ENCODE data around the gene PSME2. TPM values are rescaled to one million over a fixed set of nuclear protein-coding genes. Genes with fewer than 3 reads are reported as not detected.

PSME2 gene
- total and polyA plus RNA-seq, 10 of the 15 experiments (the other 5 are each of a cell fraction or from before 2014, with no cell fraction given), result 510 to 3,542 (median 913) TPM

DNA sequence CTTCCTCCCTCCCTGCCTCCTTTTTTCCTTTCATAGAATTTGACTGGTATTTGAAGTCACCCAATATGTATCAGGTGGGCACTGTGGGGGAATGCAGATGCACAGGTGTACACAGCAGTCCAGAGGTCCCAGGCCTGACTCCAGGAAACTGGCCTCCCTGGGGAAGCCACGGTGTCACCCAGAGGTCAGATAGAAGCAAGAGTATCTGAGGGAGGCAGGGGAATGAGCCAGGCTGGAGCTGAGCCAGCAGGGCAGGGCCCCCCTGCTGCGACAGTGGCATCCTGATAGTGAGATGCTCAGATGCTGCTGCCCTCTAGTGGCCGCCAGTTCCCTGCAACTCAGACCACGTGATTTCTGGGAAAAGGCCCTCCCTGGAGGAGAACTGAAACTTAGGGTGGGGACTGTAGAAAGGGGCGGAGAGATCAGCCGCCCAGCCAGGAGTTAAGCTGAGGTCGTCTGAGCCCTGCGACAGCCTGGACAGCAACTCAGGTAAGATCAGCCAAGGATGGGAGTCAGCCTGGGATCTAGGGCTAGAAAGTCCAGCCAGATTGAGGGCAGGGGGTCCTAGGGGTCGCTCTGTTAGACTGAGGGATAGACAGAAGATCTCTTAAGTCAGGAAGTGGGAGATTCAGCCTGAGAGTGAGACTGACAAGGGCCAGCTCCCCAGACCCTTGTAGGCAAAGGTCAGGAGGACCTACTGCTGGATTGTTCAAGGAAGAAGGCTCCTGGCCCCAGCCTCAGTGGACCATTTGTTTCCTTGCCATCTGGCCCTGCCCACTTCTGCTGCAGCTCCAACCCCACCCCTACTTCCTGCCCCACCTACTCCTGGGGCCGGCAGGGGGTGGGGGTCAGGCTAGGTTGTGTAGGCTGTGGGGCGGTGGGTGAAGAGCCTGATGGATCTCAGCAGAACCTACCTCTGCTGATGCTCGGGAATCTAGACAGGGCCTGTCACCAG, 14.7 kb upstream of the PSME2 start, which contains the start of gene IRF9 (continued):
- TF ChIP-seq, protein P1, sequence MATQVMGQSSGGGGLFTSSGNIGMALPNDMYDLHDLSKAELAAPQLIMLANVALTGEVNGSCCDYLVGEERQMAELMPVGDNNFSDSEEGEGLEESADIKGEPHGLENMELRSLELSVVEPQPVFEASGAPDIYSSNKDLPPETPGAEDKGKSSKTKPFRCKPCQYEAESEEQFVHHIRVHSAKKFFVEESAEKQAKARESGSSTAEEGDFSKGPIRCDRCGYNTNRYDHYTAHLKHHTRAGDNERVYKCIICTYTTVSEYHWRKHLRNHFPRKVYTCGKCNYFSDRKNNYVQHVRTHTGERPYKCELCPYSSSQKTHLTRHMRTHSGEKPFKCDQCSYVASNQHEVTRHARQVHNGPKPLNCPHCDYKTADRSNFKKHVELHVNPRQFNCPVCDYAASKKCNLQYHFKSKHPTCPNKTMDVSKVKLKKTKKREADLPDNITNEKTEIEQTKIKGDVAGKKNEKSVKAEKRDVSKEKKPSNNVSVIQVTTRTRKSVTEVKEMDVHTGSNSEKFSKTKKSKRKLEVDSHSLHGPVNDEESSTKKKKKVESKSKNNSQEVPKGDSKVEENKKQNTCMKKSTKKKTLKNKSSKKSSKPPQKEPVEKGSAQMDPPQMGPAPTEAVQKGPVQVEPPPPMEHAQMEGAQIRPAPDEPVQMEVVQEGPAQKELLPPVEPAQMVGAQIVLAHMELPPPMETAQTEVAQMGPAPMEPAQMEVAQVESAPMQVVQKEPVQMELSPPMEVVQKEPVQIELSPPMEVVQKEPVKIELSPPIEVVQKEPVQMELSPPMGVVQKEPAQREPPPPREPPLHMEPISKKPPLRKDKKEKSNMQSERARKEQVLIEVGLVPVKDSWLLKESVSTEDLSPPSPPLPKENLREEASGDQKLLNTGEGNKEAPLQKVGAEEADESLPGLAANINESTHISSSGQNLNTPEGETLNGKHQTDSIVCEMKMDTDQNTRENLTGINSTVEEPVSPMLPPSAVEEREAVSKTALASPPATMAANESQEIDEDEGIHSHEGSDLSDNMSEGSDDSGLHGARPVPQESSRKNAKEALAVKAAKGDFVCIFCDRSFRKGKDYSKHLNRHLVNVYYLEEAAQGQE (IDR thresholded peaks at IDR 0.05; ENCODE audit: low read depth, low read length), result peak; percentile 56; the same call in 1 of the 2 replicates
- peak; percentile 47; the same call in 1 of the 2 replicates for TF ChIP-seq TARDBP (IDR thresholded peaks at IDR 0.05; ENCODE audit: borderline replicate concordance)
- peak; percentile 63; the same call in 1 of the 2 replicates for TF ChIP-seq TCF12 (IDR thresholded peaks at IDR 0.05; ENCODE audit: low read depth, low read length)
- TF ChIP-seq, protein P2, sequence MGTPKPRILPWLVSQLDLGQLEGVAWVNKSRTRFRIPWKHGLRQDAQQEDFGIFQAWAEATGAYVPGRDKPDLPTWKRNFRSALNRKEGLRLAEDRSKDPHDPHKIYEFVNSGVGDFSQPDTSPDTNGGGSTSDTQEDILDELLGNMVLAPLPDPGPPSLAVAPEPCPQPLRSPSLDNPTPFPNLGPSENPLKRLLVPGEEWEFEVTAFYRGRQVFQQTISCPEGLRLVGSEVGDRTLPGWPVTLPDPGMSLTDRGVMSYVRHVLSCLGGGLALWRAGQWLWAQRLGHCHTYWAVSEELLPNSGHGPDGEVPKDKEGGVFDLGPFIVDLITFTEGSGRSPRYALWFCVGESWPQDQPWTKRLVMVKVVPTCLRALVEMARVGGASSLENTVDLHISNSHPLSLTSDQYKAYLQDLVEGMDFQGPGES (IDR thresholded peaks at IDR 0.05), result peak; percentile 16; the same call in 1 of the 2 replicates
- TF ChIP-seq ZNF622 (IDR thresholded peaks at IDR 0.05), result no peak
- peak; percentile 88 for TF ChIP-seq ZBED1 (IDR thresholded peaks at IDR 0.05; ENCODE audit: borderline replicate concordance)
- TF ChIP-seq PRDM15 (CRISPR knock-in tag; IDR thresholded peaks at IDR 0.05), result peak; percentile 55; the same call in 1 of the 2 replicates
- TF ChIP-seq CBX5 (IDR thresholded peaks at IDR 0.05; ENCODE audit: low read depth), result no peak
- peak; percentile 72; the same call in 1 of the 2 replicates for TF ChIP-seq FOXM1 (IDR thresholded peaks at IDR 0.05; ENCODE audit: low read depth, low read length)
- no peak for TF ChIP-seq NFYB (IDR thresholded peaks at IDR 0.05; ENCODE audit: insufficient read depth, low read depth, low read length)
- peak; percentile 86 for TF ChIP-seq POU2F2 (IDR thresholded peaks at IDR 0.05; ENCODE audit: borderline replicate concordance, low read depth, low read length)
- no peak for TF ChIP-seq MYC (IDR thresholded peaks at IDR 0.05; ENCODE audit: insufficient read depth, insufficient read length, insufficient replicate concordance, low read length, severe bottlenecking)
- TF ChIP-seq LARP7 (IDR thresholded peaks at IDR 0.05), result peak; percentile 68
- peak; percentile 72; the same call in 1 of the 2 replicates for TF ChIP-seq HSF1 (IDR thresholded peaks at IDR 0.05; ENCODE audit: low read depth, low read length)
- peak in 1 of 2 experiments; percentile 52; a peak in 1 of 4 replicates for TF ChIP-seq EP300 (IDR thresholded peaks at IDR 0.05; ENCODE audit: borderline replicate concordance in 1 of 2, control insufficient read depth in 1 of 2, low read depth in 2 of 2, low read length in 2 of 2)
- peak; percentile 76; the same call in 1 of the 2 replicates for TF ChIP-seq BACH1 (IDR thresholded peaks at IDR 0.05; ENCODE audit: borderline replicate concordance)
- peak; percentile 63 for TF ChIP-seq SIN3A (IDR thresholded peaks at IDR 0.05; ENCODE audit: low read depth, low read length)
- TF ChIP-seq SMARCA5 (IDR thresholded peaks at IDR 0.05), result peak; percentile 90
